OCI-LY1 (cell line): ENCODE measurements around the gene TMCC2.

Experiments
- H2AFZ ChIP-seq: fragments of 200-600 bp; sonication (generic), shearing (Covaris generic); 2 replicates; pipeline ENCODE4 v1.6.0; 2014; ENCODE audit warnings: antibody characterized with exemption, mild to moderate bottlenecking, low read length
- H3F3A ChIP-seq: fragments of 200-600 bp; sonication (generic), shearing (Covaris generic); 2 replicates; pipeline ENCODE4 v1.6.0; 2014; ENCODE audit warnings: mild to moderate bottlenecking, antibody characterized with exemption, low read length, moderate library complexity; ENCODE audit not compliant: insufficient read depth
- H3K27ac ChIP-seq: fragments of 200-600 bp; sonication (generic); 2 replicates; pipeline ENCODE4 v1.5.1; 2014; ENCODE audit warnings: low read length, mixed run types, mild to moderate bottlenecking, low read depth; ENCODE audit not compliant: poor library complexity, severe bottlenecking
- H3K27me3 ChIP-seq: fragments of 200-600 bp; sonication (generic); 2 replicates; pipeline ENCODE4 v1.6.0; 2014; ENCODE audit warnings: antibody characterized with exemption, mild to moderate bottlenecking, low read length, moderate library complexity; ENCODE audit not compliant: insufficient read depth
- H3K36me3 ChIP-seq: fragments of 200-600 bp; sonication (generic); 2 replicates; pipeline ENCODE4 v1.6.1; 2014; ENCODE audit warnings: mild to moderate bottlenecking, antibody characterized with exemption, low read length, moderate library complexity, mixed read lengths; ENCODE audit not compliant: insufficient read depth
- H3K4me1 ChIP-seq: fragments of 200-600 bp; sonication (generic); 2 replicates; pipeline ENCODE4 v1.5.1; 2014; ENCODE audit warnings: mild to moderate bottlenecking, low read length, moderate library complexity; ENCODE audit not compliant: insufficient read depth, severe bottlenecking
- H3K4me2 ChIP-seq: fragments of 200-600 bp; sonication (generic), shearing (Covaris generic); 2 replicates; pipeline ENCODE4 v1.6.1; 2014; ENCODE audit warnings: low read length
- H3K4me3 ChIP-seq: fragments of 200-600 bp; sonication (generic); 2 replicates; pipeline ENCODE4 v1.5.1; 2014; ENCODE audit warnings: low read length, low read depth, mild to moderate bottlenecking, mixed read lengths; ENCODE audit not compliant: poor library complexity, severe bottlenecking
- H3K79me2 ChIP-seq: fragments of 200-600 bp; shearing (Covaris generic); 2 replicates; pipeline ENCODE4 v1.6.1; 2016; ENCODE audit warnings: mixed run types, low read length, mixed read lengths; ENCODE audit not compliant: insufficient read depth
- H3K9ac ChIP-seq: fragments of 200-600 bp; sonication (generic), shearing (Covaris generic); 2 replicates; pipeline ENCODE4 v1.6.1; 2014; ENCODE audit warnings: mild to moderate bottlenecking, low read length, mixed read lengths
- H3K9me2 ChIP-seq: fragments of 200-600 bp; sonication (generic), shearing (Covaris generic); 2 replicates; pipeline ENCODE4 v1.6.1; 2014; ENCODE audit warnings: low read depth, mild to moderate bottlenecking, low read length, mixed read lengths
- H3K9me3 ChIP-seq: fragments of 200-600 bp; shearing (Covaris generic); 2 replicates; pipeline ENCODE4 v1.6.1; 2014; ENCODE audit warnings: low read length, mixed read lengths
- H4K20me1 ChIP-seq: fragments of 200-600 bp; sonication (generic), shearing (Covaris generic); 2 replicates; pipeline ENCODE4 v1.6.0; 2016; ENCODE audit warnings: mild to moderate bottlenecking, low read length; ENCODE audit not compliant: insufficient read depth
- EZH2 ChIP-seq: fragments of 200-600 bp; sonication (generic), shearing (Covaris generic); IDR thresholded peaks from 2 replicates; pipeline ENCODE4 v1.8.0; 2017; ENCODE audit warnings: borderline replicate concordance, mixed run types, mild to moderate bottlenecking, antibody characterized with exemption, low read length, moderate library complexity, mixed read lengths
- TF ChIP-seq, protein P1 (sequence below): fragments of 200-600 bp; sonication (generic), shearing (Covaris generic); IDR thresholded peaks from 2 replicates; pipeline ENCODE4 v1.5.1; 2017; ENCODE audit warnings: mild to moderate bottlenecking, antibody characterized with exemption, low read length, moderate library complexity, mixed read lengths

Gene TMCC2

DNA sequence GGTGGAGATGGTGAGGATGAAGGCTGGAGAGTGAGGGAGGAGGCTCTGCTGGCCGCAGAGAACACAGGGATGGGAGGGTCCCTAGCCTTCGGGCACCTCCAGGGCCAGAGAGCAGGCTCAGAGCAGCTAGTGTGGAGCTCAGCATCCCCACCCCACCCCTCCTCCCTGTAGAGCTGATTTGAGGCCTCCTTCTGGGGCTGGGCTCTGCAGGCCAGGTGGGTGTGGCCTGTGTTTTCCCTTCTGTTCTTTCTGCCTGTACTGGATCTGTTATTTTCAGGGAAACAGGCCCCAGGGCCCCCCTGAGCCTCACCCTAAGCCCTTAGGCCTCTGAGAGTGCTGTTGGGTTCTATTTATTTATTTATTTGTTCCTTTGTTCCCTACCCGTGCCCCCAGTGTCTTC, 44.8 kb downstream of the TMCC2 start:
- no peak overlapping the region for H3K4me2 ChIP-seq
- H2AFZ ChIP-seq: no peak overlapping the region
- H3K9me3 ChIP-seq: no peaks in the 10 kb centered on the region
- H3K4me1 ChIP-seq: peaks cover 37% of the 10 kb centered on the region
- H3K9ac ChIP-seq: no peak overlapping the region
- no peaks in the 10 kb centered on the region for H3F3A ChIP-seq
- H3K36me3 ChIP-seq: no peaks in the 10 kb centered on the region
- no peak overlapping the region for H3K4me3 ChIP-seq
- H4K20me1 ChIP-seq: no peaks in the 10 kb centered on the region
- no peaks in the 10 kb centered on the region; the same call in 1 of the 2 replicates for H3K27me3 ChIP-seq
- no peak overlapping the region for H3K27ac ChIP-seq
- no peaks in the 10 kb centered on the region for H3K9me2 ChIP-seq
- TF ChIP-seq, protein P1, sequence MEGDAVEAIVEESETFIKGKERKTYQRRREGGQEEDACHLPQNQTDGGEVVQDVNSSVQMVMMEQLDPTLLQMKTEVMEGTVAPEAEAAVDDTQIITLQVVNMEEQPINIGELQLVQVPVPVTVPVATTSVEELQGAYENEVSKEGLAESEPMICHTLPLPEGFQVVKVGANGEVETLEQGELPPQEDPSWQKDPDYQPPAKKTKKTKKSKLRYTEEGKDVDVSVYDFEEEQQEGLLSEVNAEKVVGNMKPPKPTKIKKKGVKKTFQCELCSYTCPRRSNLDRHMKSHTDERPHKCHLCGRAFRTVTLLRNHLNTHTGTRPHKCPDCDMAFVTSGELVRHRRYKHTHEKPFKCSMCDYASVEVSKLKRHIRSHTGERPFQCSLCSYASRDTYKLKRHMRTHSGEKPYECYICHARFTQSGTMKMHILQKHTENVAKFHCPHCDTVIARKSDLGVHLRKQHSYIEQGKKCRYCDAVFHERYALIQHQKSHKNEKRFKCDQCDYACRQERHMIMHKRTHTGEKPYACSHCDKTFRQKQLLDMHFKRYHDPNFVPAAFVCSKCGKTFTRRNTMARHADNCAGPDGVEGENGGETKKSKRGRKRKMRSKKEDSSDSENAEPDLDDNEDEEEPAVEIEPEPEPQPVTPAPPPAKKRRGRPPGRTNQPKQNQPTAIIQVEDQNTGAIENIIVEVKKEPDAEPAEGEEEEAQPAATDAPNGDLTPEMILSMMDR: no peak
- no peak for TF ChIP-seq EZH2
- H3K79me2 ChIP-seq: no peaks in the 10 kb centered on the region

DNA sequence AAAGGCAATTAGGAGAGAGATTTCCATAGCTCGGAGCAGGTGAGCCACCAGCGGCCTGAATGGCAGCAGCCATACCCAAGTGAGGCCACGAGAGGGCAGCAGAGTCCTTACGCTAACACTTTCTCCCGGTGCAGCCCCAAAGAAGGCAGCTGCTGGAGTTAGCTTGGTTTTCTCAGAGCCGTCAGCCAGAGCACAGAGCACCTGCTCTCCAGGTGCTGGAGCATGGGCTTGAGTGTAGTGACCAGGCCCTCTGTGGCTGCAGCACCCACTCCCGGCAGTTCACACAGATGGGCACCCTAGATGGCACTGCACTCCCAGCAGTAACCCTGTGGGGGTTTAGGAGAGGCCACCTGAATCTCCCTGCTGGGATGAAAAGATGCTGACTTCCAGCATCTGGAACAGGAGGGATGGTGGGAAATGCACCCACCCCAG, 45.8 kb downstream of the TMCC2 start:
- Histone ChIP-seq H2AFZ (no peak overlapping the region), H3K9ac (peak overlapping the region; percentile 51; the same call in 1 of the 2 replicates), H4K20me1 (no peaks in the 10 kb centered on the region)

DNA sequence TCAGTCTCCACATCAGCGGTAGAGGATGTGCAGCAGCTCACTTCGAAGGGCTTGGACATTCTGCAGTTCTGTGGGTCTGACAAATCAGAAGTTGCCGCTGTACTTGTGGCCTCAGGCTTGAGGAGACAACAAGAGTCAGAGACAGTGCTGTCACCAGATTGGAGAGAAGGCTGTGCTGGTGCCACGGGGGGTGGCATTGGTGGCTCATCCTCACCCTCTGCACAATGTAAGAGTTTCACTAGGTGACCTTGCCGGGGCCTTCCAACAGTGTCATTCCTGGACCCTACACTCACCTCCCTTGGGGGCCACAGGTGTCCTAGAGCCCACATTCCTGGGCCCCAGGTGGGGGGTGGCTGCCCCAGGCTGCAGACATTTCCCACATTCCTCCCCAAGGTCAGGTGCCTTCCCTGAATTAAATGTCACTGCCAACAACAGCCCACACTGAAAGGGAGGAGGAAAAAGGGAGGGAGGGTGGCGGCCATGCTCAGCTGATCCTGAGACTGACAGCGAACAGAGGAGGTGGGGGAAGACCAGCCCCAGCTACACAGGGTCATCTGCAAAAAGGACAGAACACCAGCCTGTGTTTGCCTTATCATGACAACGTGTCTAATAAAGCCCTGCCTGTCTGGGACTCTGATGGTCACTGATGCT, 46.4 kb downstream of the TMCC2 start:
- Histone ChIP-seq H3K79me2 (no peaks in the 10 kb centered on the region), H4K20me1 (no peaks in the 10 kb centered on the region), H3K27ac (peak overlapping the region; percentile 94), H3K27me3 (no peaks in the 10 kb centered on the region), H3K9me2 (no peaks in the 10 kb centered on the region), H2AFZ (no peak overlapping the region), H3K9ac (peak overlapping the region; percentile 51; the same call in 1 of the 2 replicates), H3K4me3 (peak overlapping the region; percentile 10), H3F3A (no peaks in the 10 kb centered on the region), H3K4me2 (peak overlapping the region; percentile 45), H3K36me3 (no peaks in the 10 kb centered on the region), H3K4me1 (peaks cover 37% of the 10 kb centered on the region), H3K9me3 (no peaks in the 10 kb centered on the region)
- TF ChIP-seq EZH2: no peak
- TF ChIP-seq, protein P1: no peak

More for the DNA sequence above, 45.8 kb downstream of the TMCC2 start:
- no peaks in the 10 kb centered on the region; the same call in 1 of the 2 replicates for H3K27me3 ChIP-seq
- H3K4me2 ChIP-seq: peak overlapping the region; percentile 45
- H3K9me3 ChIP-seq: no peaks in the 10 kb centered on the region
- H3K79me2 ChIP-seq: no peaks in the 10 kb centered on the region
- H3K27ac ChIP-seq: peak overlapping the region; percentile 94
- no peaks in the 10 kb centered on the region for H3F3A ChIP-seq
- H3K9me2 ChIP-seq: no peaks in the 10 kb centered on the region
- H3K4me1 ChIP-seq: peaks cover 37% of the 10 kb centered on the region
- H3K4me3 ChIP-seq: no peak overlapping the region
- TF ChIP-seq EZH2: no peak
- TF ChIP-seq, protein P1: peak; percentile 98
- no peaks in the 10 kb centered on the region for H3K36me3 ChIP-seq
